ENCODE measurements around the gene PDE5A.

DNA sequence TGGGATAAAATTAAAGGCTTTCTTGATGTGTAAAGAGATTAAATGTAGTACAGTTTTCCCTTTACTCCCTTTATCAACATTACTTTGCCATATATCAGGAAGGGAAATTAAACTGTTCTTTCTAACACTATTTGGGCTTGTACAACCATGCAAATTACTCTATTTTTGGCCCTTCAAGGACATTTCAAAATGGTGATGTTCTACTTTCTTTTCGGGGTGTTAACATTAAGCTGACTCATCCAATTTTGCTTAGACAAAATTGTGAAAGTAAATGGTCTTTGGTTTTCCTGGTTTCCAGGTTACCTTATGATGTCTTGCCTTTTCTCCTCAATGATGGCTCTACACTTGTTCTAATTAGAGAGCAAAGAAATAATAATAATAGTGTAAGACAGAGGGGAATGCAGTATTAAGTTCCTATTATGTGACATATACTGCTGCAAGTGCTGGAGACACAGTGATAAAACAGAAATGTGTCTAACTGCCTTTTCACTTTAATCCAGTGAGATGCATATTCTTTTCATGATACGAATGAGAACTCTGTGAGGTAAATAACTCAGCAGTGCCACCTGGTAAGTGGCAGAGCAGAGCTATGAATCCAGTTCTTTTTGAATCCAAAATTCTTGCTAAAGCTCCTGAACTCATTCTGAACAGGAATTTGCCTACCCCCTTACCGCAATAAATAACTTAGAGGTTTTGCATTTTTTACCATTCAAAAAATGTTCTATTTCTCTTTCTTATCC lies 35.7 kb upstream of the PDE5A start:
- no peak for TF ChIP-seq POLR2A (IDR thresholded peaks at IDR 0.05)
- no peak for TF ChIP-seq CTCF (IDR thresholded peaks at IDR 0.05)

Measured in adrenal gland (tissue), 5 donors.